GM18502 (cell line): ENCODE measurements around the gene RNF149.

Source experiments
- ATAC-seq: cut with Tn5 transposase; IDR thresholded peaks from one replicate; pipeline ENCODE4 v1.9.1; 2021; ENCODE audit warnings: mild to moderate bottlenecking; ENCODE audit not compliant: unreplicated experiment, poor library complexity

The RNF149 gene

DNA sequence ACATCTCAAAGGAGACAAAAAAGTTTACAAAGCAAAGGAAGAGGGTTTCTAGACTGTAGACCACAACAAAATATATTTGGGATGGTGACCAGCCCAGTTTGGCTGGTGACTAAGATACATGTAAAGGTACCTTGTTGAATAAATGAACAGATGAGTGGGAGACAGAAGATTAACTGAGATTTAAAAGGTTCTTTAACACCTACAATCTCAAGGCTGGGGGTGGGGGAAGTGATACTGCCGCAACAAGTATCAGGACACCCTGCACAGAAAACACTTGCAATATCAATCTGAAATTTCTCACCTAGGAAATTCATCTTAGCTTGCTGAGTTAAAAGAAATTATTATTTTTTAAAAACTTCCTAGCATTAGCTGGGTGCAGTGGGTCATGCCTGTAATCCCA lies 8.3 kb downstream of the RNF149 start:
- ATAC-seq, result no peak

DNA sequence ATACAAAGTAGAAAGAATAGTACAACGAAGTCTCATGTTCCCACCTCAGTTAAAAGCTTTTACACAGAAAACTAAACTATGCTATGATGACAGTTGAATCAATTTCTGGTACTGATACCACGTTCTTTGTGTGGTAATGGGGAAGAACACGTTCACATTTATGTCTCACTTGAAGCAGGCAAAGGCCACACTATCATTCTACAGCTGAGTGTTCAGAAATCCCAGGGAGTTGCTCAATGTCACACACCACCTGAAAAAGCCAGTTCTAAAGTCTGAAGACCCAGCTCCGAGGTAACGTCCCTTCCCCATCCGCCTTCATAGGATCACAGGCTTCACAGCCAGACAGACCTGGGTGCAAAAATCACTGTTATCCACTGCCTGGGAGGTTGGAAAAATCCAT lies 8.9 kb downstream of the RNF149 start:
- ATAC-seq, result no peak

DNA sequence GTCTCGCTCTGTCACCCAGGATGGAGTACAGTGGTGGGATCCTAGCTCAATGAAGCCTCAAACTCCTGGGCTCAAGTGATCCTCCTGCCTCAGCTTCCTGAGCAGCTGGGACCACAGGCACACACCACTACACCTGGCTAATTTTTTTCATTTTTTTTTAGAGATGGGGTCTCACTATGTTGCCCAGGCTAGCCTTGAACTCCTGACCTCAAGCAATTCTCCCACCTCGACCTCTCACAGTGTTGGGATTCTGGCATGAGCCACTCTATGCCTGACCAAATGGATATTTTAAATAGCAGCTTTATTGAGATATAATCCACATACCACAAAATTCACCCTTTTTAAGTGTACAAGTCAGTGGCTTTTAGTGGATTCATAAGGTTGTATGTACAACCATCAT lies 11.1 kb downstream of the RNF149 start:
- ATAC-seq, result no peak

DNA sequence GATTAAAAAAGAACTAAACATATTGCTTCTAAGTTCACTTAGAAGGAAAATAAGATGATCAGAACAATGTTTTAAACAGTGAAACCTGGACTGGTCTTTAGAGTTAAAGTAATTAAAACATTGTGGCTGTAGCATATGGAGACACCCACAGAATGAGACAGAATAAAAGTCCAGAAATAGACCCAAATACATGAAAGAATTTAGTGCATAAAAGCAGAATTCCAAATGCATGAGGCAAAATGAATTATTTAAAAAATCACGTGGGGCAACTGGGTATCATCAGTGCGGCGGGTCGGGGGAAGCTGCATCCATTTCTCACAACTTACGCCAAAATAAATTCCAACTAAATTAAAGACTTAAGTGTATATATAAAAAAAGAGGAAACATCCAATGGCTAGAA lies 12.1 kb downstream of the RNF149 start:
- no peak for ATAC-seq

DNA sequence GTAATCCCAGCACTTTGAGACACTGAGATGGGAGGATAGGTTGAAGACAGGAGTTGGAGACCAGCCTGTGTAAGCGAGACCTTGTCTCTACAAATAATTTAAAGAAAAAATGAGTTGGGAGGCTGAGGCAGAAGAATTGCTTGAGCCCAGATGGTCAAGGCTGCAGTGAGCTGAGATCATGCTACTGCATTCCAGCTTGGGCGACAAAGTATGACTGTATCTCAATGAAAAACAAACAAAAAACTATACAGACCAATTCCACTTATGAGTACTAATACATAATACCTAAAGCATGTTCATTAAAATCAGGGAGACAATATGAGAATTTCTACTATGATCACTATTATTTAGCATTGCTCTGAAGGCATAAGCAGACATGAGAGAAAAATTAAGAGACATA lies 12.6 kb downstream of the RNF149 start:
- ATAC-seq, result no peak

DNA sequence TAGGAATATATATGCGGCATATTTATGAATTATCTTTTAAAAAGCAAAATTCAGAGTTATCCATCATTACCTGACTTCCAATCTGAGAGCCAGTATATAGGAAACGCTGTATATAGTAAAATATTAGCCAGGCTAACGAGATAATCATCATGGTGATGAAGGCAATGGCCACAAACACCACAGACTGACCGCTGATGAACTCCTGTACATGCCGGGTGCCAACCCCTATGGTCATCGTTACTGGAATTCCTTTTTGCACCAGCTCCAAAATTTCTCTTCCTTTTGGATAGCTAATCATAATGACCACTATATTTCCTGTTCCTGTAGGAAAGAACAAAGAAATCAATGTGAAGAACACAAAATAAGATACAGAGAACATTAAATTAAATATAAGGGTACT lies 13.6 kb downstream of the RNF149 start:
- ATAC-seq, result no peak

DNA sequence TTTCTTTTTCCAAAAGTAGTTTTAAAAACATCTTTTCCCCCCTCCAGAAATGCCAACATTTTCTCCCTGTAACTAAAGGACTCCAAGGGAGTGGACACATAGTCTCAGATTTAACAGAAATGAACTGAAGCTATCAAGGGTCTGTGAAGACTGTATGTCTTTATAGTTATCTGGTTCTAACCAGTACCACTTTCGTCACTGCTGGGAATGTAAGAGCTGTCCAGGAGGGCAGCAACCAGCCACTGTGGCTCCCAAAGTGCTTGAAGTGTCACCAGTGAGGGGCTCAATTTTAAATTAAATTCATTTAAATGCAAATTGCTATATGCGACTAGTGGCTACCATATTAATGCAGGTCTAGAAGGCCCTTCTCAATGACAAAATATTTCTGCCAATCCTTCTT lies 15.0 kb downstream of the RNF149 start:
- ATAC-seq, result no peak

DNA sequence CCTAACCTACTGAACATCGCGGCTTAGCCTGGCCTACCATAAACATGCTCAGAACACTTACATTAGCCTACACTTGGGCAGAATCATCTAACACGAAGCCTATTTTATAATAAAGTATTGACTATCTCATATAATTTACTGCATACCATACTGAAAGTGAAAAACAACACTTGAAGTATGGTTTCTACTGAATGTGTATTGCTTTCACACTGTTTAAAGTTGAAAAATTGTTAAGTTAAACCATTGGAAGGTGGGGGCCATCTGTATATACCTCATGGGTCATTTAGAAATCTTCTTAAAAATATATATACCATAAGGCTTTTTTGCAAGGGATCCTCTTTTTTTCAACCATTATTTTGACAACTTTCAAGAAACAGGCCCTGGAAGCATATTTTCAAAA lies 16.5 kb downstream of the RNF149 start:
- ATAC-seq, result no peak

DNA sequence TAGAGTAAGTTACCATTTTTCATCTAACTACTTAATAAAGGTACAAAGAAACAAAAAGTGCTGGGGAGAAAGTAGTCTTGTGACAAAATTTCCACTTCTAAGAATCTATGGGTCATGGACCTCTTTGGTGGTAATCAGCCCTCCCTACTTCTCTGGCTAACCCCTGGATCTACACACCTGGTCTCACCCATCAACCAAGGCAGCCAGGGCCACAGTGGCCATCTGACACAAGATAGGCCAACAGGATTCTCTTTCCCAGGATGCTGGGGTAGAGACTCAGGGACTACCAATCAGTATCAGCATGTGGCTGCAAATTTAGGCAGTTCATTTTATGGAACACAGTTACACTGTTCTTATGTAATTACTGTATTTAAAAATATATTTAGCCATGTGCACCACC lies 17.8 kb downstream of the RNF149 start:
- ATAC-seq, result no peak

DNA sequence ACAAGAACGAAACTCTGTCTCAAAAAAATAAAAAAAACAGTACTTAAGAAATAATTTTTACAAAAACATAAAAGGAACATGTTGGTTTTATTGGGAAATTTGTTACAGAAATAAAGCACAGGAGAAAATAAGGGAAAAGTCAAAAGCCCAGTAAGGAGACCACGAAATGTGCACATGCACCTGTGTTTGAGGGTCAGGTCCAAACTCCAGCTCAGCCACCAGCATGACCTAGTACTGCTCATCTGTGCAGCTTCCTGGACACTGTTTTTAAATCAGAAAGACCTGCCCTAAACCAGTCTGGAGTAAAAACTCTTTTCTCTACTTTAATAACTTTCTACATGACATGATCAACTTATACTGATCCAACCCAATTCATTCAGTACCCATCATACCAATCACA lies 21.2 kb downstream of the RNF149 start:
- no peak for ATAC-seq

DNA sequence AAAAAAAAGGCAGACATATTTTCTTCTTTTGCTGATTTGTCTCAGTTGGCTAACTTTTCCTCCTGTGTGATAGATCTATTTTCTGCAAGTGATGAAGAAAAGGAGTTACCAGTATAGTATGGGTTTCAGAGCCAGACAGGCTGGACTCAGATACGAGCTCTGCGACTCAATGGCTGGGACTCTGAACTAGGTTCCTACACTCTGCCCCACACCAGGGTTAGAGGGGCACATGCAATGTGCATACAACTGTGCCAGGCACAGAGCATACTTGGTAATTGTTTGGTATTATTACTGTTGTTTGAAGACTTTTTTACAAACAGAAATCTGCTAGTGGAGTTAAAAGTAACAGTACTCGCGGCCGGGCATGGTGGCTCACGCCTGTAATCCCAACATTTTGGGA lies 21.8 kb downstream of the RNF149 start:
- ATAC-seq, result no peak

DNA sequence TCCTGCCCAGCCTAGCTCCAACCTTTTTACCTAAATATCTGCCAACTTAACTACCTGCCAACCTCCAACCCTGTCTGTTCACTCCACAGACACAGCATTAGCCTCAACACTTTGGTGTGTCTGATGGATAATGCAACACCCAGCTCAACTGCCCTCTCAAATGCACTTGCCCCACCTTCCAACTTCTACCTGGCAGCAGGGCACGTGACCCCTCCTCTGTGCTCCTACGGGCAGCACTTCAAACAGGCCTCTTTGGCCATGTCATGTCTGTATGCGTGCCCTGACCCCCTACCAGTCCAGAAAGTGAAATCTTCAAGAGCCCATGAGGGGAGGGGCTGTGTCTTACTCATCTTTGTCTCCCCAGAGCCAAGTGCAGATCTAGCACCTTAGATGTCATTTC lies 25.5 kb downstream of the RNF149 start:
- ATAC-seq, result no peak

DNA sequence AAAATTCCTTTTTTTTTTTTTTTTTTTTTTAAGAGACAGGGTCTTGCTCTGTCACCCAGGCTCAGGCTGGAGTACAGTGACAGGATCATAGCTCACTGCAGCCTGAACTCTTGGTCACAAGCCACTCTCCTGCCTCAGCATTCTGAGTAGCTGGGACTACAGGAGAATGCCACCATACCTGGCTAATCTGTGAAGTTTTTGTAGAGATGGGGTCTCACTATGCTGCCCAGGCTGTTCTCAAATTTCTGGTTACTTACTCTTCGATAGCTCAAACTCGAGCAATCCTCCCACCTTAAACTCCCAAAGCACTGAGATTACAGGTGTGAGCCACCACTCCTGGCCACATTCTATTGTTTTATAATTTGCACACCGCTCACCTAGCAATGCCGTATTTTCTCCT lies 27.0 kb downstream of the RNF149 start:
- ATAC-seq, result no peak

DNA sequence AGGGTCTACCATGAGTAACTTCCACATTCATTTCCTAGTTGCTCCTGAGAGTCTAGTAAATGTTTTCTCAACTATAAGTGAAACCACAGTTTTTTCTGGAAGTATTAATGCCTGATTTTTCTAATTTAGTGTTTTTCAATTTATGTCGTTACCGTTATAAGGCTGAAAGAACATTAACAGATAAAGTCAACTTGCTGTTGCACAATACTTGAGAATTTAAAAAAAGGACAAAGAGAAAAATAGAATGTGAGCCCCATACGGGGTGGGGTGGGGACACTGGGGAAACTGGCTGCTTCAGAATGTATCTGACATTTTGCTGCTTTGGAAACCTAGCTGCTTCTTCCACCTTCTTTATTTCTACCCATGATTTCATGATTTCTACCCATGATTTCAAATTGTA lies 29.6 kb downstream of the RNF149 start:
- ATAC-seq, result no peak

DNA sequence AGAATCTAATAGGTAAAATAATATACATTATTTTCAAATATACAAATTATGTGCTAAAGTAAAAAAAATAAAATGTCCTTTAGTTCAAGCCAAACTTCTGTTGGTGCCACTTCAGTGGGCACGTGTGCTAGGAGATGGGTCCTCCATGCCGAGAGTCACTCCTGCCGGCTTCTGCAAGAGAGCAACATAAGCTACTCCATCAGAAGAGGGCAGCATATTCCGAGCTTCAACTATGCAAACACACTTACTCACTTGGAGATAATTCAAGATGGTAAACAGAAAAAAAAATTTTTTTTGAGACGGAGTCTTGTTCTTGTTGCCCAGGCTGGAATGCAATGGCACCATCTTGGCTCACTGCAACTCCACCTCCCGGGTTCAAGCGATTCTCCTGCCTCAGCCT lies 31.4 kb downstream of the RNF149 start:
- no peak for ATAC-seq

DNA sequence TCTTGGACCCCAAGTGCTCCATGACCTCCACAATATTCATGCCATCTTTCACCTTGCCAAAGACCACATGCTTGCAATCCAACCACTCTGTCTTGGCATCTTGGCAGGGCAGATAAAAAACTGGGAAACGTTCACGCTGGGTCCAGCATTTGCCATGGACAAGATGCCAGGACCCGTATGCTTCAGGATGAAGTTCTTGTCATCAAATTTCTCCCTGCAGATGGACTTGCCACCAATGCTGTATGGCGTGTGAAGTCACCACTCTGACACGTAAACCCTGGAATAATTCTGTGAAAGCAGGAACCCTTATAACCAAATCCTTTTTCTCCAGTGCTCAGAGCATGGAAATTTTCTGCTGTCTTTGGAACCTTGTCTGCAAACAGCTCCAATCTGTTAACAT lies 34.4 kb downstream of the RNF149 start:
- no peak for ATAC-seq

DNA sequence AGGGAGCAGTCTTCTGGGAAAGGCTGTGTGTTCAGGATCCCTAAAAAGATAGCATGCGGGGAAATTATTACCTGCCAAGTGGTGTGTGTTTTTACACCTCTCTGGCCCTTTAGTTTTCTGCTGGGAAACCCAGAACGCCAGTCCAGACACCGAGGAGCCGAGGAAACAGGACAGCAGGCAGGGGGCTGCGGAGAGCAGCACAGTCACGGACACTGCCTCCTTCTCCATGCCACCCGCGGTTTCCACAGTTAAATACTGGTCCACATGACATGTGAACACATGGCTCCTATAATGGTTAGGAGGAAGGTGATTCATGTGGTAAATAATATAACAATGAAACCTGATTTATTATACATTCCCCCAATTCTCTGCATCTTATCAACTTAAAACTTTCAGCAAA lies 35.4 kb downstream of the RNF149 start:
- no peak for ATAC-seq

DNA sequence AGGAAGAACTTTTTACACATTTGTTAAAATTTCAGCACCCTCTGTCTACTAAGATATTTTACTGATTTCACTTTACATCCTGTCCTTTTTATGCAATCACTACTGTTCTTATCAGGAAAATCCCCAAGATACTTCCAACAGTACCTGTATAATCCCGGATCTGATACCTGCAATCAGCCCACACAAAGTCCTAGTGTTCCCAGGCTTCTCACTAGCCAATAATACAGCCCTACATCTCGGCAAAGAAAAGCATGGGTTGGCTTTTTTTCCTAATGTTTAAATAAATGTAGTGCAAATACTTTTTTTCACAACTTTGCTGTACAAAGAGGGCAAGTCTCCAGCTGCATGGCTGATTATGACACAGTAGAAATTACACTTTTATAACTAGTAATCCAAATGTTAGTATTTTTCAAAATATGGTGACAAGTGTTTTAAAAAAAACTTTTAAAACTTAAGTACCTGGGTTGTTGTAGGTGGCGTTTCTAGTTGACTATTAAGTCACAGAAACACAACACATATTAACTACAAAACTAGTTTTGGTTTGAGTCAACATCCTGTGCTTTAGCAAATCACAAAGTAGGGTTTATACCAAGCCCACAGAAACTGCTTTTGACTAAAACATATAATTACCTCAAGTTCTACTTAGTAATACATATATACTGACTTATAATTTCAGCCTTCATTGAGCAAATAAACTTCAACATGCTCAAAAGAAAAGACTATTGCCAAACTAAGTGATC lies 36.3 kb downstream of the RNF149 start:
- ATAC-seq, result peak; percentile 88

DNA sequence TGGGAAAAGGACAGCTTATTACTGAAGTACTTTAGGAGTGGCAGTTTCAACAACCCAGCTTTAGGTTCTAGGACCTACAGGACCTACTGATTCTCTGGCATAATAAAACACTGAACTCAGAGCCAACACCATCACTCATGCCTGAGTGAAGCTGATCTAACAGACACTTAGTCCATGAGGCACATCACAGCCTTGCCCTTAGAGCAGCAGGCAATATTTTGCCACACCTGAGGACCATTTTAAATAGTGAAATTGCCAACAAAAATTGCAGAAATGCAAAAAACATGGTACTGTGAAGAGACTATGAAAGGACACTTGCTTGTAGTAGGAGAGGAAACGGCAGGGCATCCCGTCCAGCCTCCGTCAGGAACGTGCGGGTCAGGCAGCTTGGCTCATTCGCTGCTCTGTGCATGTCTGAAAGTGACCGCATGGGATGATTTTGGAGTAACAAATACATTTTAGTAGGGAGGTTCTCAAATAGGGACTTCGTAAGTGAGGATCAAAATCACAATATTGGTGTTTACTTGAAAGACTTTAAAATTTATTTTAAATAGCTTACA lies 37.7 kb downstream of the RNF149 start:
- no peak for ATAC-seq

DNA sequence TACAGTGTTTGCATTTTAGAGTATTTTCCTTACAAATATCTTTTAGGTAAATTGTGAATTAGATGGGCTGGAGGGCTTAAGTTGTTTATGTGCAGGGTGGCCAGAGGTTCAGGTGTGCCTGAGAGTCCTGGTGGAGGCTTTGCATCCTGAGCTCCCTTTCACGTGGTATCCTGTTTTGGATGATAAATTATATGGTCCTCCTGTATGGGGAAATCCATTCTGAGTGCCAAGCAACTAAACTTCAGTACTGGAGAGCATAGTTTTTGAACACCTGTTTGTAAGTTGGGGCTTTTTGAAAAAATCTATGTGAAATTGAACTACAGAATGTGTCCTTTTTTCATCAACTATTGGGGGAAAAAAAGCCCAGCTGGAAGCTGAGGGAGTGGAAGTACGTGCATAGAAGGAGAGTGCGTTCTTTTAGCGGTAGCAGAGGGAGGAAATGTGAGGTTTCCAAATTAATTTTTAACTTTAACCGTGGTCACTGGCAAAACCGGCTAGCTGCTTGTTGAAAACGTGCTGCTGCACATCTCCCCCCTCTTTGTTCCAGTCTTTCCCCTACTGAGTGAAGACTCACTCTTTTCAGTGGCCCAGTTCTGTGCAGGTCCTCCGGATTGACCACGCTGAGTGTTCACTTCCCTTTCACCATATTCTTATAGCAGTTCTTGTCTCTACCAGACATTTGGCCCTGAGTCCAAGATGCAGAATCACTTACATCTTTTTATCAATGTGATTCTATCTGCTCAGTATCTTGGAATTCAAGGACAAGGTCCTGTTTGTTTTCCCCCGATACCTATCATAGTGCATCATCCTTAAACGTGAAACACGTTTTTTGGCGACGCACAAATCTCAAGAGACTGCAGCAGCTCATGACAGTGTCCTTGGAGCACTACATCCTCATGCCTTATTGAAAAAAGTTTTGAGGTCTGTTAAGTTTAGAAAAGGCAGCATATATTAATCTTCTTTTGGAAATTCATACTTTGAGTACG lies 40.5 kb downstream of the RNF149 start:
- peak; percentile 49 for ATAC-seq

DNA sequence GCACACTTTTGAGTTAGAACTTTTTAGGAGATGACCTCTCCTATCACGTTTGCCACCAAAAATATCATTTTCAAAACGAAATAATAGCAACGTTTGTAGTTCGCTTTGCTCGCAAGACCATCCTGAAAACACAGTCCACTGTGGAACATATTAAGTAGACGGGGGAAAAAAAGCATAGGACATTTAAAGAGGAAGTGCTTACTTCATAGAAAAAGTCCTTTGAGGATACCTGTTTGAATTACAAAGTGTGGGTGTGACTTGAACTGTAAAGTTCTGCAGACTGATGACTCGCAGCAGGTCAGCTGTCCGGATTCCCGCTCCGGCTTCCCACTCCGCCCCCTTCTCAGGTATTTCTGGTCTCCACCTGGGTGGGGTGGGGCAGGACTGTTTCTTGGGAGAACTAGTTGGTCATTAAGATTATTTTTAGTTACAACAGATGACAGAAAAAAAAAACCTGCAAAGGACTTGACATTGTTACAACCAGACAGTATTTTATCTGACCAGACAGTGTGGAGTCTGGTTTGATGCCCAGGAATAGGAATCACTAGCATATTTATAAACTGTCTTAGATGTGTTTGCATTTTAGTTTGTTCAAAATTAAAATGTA lies 42.5 kb downstream of the RNF149 start:
- no peak for ATAC-seq
